GM23338 (cell line): ENCODE results near the gene PRDM10. TPM values are rescaled to one million over a fixed set of nuclear protein-coding genes. Genes with fewer than 3 reads are reported as not detected.

Source experiments
- ATAC-seq: fragments of 200-7000 bp; cut with Tn5 transposase; 3 replicates; pipeline ENCODE4 v1.9.1; 2020
- DNase-seq: peaks from one replicate; pipeline ENCODE4 v3.0.0-alpha.2; 2015; ENCODE audit warnings: low spot score
- H2AFZ ChIP-seq: fragments of 200-600 bp; sonication (generic); 2 replicates; pipeline ENCODE4 v1.8.0; 2016; ENCODE audit warnings: antibody characterized with exemption, mild to moderate bottlenecking, moderate library complexity
- H3F3A ChIP-seq: fragments of 200-600 bp; sonication (generic); replicated peaks from 2 replicates; pipeline ENCODE4 v1.8.0; 2017; ENCODE audit warnings: antibody characterized with exemption, mixed run types, low read depth
- H3K27ac ChIP-seq: fragments of 200-600 bp; sonication (generic); 2 replicates; pipeline ENCODE4 v1.6.1; 2016; ENCODE audit warnings: low read depth
- H3K27me3 ChIP-seq: fragments of 200-600 bp; sonication (generic); 2 replicates; pipeline ENCODE4 v1.8.0; 2016; ENCODE audit warnings: mild to moderate bottlenecking, mixed run types, moderate library complexity; ENCODE audit not compliant: insufficient read depth
- H3K36me3 ChIP-seq: fragments of 200-600 bp; sonication (generic); 2 replicates; pipeline ENCODE4 v1.8.0; 2016; ENCODE audit warnings: mild to moderate bottlenecking; ENCODE audit not compliant: insufficient read depth
- H3K4me1 ChIP-seq: fragments of 200-600 bp; sonication (generic); 2 replicates; pipeline ENCODE4 v1.8.0; 2016; ENCODE audit warnings: mild to moderate bottlenecking, moderate library complexity; ENCODE audit not compliant: insufficient read depth
- H3K4me2 ChIP-seq: fragments of 200-600 bp; sonication (generic); 2 replicates; pipeline ENCODE4 v1.7.1; 2017; ENCODE audit warnings: mixed run types
- H3K4me3 ChIP-seq: fragments of 200-600 bp; sonication (generic); 2 replicates; pipeline ENCODE4 v1.6.1; 2016; ENCODE audit warnings: mixed run types
- H3K79me2 ChIP-seq: fragments of 200-600 bp; sonication (generic); replicated peaks from 2 replicates; pipeline ENCODE4 v1.8.0; 2017; ENCODE audit warnings: mild to moderate bottlenecking; ENCODE audit not compliant: insufficient read depth
- H3K9me2 ChIP-seq: fragments of 200-600 bp; sonication (generic); 2 replicates; pipeline ENCODE4 v1.8.0; 2017; ENCODE audit not compliant: insufficient read depth
- H4K20me1 ChIP-seq: fragments of 200-600 bp; sonication (generic); replicated peaks from 2 replicates; pipeline ENCODE4 v1.8.0; 2017; ENCODE audit warnings: mild to moderate bottlenecking; ENCODE audit not compliant: insufficient read depth
- H3K27ac Mint-ChIP-seq: 2 replicates; pipeline ENCODE4 v1.8.0; 2020; ENCODE audit warnings: inconsistent platforms, mild to moderate bottlenecking, moderate library complexity, mixed read lengths
- H3K27me3 Mint-ChIP-seq: 3 replicates; pipeline ENCODE4 v1.8.0; 2022; ENCODE audit warnings: low read depth, mild to moderate bottlenecking, moderate library complexity, mixed read lengths, inconsistent platforms; ENCODE audit not compliant: insufficient read depth, poor library complexity
- H3K36me3 Mint-ChIP-seq: 3 replicates; pipeline ENCODE4 v1.8.0; 2021; ENCODE audit warnings: low read depth, mild to moderate bottlenecking, inconsistent platforms, moderate library complexity, mixed read lengths
- H3K4me1 Mint-ChIP-seq: 3 replicates; pipeline ENCODE4 v1.8.0; 2020; ENCODE audit warnings: mild to moderate bottlenecking, inconsistent platforms, mixed read lengths
- H3K4me3 Mint-ChIP-seq: 3 replicates; pipeline ENCODE4 v1.8.0; 2021; ENCODE audit warnings: moderate library complexity, mild to moderate bottlenecking, inconsistent platforms, mixed read lengths
- H3K9me3 Mint-ChIP-seq: 3 replicates; pipeline ENCODE4 v1.8.0; 2020; ENCODE audit warnings: moderate library complexity, mild to moderate bottlenecking, inconsistent platforms, mixed read lengths
- CREB1 ChIP-seq: fragments of 250-450 bp; sonication (Bioruptor Pico); IDR thresholded peaks from 2 replicates; pipeline ENCODE4 v1.5.0; 2020; ENCODE audit warnings: low read depth, mild to moderate bottlenecking, moderate library complexity
- EZH2phosphoT487 ChIP-seq: fragments of 200-600 bp; sonication (generic); IDR thresholded peaks from one replicate; pipeline ENCODE4 v1.8.1; 2018; ENCODE audit warnings: antibody characterized with exemption; ENCODE audit not compliant: unreplicated experiment
- JUNB ChIP-seq: IDR thresholded peaks from one replicate; pipeline ENCODE4 v1.6.1; 2016; ENCODE audit warnings: antibody characterized with exemption; ENCODE audit not compliant: unreplicated experiment
- NANOG ChIP-seq: IDR thresholded peaks from 2 replicates; pipeline ENCODE4 v1.6.1; 2016; ENCODE audit warnings: antibody characterized with exemption, borderline replicate concordance
- POLR2AphosphoS5 ChIP-seq: IDR thresholded peaks from 2 replicates; pipeline ENCODE4 v1.6.1; 2016; ENCODE audit warnings: antibody characterized with exemption, low read depth
- ZNF114 ChIP-seq: fragments of 250-450 bp; sonication (Bioruptor Pico); IDR thresholded peaks from 2 replicates; pipeline ENCODE4 v1.5.0; 2020; ENCODE audit warnings: mild to moderate bottlenecking, moderate library complexity
- ZNF331 ChIP-seq: fragments of 250-450 bp; sonication (Bioruptor Pico); IDR thresholded peaks from 2 replicates; pipeline ENCODE4 v1.5.0; 2020; ENCODE audit warnings: low read depth, mild to moderate bottlenecking, moderate library complexity
- polyA plus RNA-seq: library from polyadenylated mRNA; unstranded; fragments of >200 nt; fragmentation: Nextera tagmentation; extraction: Ambion mirVana; gene quantifications from 2 replicates; pipeline ENCODE4 v1.2.1, GENCODE V29; 2016
- total RNA-seq: library from RNA; depleted of rRNA; stranded (reverse); fragments of >200 nt; shearing (Covaris generic); gene quantifications from 2 replicates; pipeline ENCODE4 v1.2.3, GENCODE V29; 2014
- TF ChIP-seq, protein P1 (sequence below): fragments of 250-450 bp; sonication (Bioruptor Pico); IDR thresholded peaks from 2 replicates; pipeline ENCODE4 v1.5.0; 2020; ENCODE audit warnings: mild to moderate bottlenecking, moderate library complexity
- TF ChIP-seq, protein P2 (sequence below), 2 experiments: fragments of 200-600 bp in 1 of 2; sonication (generic) in 1 of 2; conservative IDR thresholded peaks; 2 replicates each; pipeline versions ENCODE4 v1.5.1 to v1.6.1; 2016 to 2017; ENCODE audit warnings: antibody characterized with exemption in 2 of 2, low read depth in 2 of 2, mild to moderate bottlenecking in 2 of 2, moderate library complexity in 1 of 2
- TF ChIP-seq, protein P3 (sequence below): IDR thresholded peaks from 2 replicates; pipeline ENCODE4 v1.6.1; 2016; ENCODE audit warnings: antibody characterized with exemption

PRDM10 gene
- total and polyA plus RNA-seq, 2 experiments from 2014 or later: 5.2 to 14.9 TPM

DNA sequence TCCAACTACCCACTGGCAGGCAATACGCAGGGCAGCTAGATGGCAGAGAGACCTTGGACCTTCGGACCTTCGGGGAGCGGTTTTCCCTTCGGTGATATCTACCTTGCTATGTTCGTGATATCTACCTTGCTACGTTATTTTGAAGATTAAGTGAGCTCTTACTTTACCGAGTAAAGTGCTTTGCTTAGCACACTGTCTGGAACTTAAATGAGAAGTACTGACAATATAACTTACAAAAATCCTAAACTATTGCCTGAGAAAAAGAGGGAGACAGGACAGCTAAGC, 1.0 kb upstream of the PRDM10 start (continued):
- TF ChIP-seq, protein P1, sequence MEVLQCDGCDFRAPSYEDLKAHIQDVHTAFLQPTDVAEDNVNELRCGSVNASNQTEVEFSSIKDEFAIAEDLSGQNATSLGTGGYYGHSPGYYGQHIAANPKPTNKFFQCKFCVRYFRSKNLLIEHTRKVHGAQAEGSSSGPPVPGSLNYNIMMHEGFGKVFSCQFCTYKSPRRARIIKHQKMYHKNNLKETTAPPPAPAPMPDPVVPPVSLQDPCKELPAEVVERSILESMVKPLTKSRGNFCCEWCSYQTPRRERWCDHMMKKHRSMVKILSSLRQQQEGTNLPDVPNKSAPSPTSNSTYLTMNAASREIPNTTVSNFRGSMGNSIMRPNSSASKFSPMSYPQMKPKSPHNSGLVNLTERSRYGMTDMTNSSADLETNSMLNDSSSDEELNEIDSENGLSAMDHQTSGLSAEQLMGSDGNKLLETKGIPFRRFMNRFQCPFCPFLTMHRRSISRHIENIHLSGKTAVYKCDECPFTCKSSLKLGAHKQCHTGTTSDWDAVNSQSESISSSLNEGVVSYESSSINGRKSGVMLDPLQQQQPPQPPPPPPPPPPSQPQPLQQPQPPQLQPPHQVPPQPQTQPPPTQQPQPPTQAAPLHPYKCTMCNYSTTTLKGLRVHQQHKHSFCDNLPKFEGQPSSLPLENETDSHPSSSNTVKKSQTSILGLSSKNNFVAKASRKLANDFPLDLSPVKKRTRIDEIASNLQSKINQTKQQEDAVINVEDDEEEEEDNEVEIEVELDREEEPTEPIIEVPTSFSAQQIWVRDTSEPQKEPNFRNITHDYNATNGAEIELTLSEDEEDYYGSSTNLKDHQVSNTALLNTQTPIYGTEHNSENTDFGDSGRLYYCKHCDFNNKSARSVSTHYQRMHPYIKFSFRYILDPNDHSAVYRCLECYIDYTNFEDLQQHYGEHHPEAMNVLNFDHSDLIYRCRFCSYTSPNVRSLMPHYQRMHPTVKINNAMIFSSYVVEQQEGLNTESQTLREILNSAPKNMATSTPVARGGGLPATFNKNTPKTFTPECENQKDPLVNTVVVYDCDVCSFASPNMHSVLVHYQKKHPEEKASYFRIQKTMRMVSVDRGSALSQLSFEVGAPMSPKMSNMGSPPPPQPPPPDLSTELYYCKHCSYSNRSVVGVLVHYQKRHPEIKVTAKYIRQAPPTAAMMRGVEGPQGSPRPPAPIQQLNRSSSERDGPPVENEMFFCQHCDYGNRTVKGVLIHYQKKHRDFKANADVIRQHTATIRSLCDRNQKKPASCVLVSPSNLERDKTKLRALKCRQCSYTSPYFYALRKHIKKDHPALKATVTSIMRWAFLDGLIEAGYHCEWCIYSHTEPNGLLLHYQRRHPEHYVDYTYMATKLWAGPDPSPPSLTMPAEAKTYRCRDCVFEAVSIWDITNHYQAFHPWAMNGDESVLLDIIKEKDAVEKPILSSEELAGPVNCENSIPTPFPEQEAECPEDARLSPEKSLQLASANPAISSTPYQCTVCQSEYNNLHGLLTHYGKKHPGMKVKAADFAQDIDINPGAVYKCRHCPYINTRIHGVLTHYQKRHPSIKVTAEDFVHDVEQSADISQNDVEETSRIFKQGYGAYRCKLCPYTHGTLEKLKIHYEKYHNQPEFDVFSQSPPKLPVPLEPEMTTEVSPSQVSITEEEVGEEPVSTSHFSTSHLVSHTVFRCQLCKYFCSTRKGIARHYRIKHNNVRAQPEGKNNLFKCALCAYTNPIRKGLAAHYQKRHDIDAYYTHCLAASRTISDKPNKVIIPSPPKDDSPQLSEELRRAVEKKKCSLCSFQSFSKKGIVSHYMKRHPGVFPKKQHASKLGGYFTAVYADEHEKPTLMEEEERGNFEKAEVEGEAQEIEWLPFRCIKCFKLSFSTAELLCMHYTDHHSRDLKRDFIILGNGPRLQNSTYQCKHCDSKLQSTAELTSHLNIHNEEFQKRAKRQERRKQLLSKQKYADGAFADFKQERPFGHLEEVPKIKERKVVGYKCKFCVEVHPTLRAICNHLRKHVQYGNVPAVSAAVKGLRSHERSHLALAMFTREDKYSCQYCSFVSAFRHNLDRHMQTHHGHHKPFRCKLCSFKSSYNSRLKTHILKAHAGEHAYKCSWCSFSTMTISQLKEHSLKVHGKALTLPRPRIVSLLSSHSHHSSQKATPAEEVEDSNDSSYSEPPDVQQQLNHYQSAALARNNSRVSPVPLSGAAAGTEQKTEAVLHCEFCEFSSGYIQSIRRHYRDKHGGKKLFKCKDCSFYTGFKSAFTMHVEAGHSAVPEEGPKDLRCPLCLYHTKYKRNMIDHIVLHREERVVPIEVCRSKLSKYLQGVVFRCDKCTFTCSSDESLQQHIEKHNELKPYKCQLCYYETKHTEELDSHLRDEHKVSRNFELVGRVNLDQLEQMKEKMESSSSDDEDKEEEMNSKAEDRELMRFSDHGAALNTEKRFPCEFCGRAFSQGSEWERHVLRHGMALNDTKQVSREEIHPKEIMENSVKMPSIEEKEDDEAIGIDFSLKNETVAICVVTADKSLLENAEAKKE: no peak
- TF ChIP-seq, protein P2, sequence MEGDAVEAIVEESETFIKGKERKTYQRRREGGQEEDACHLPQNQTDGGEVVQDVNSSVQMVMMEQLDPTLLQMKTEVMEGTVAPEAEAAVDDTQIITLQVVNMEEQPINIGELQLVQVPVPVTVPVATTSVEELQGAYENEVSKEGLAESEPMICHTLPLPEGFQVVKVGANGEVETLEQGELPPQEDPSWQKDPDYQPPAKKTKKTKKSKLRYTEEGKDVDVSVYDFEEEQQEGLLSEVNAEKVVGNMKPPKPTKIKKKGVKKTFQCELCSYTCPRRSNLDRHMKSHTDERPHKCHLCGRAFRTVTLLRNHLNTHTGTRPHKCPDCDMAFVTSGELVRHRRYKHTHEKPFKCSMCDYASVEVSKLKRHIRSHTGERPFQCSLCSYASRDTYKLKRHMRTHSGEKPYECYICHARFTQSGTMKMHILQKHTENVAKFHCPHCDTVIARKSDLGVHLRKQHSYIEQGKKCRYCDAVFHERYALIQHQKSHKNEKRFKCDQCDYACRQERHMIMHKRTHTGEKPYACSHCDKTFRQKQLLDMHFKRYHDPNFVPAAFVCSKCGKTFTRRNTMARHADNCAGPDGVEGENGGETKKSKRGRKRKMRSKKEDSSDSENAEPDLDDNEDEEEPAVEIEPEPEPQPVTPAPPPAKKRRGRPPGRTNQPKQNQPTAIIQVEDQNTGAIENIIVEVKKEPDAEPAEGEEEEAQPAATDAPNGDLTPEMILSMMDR (conservative IDR thresholded peaks at IDR 0.05; ENCODE audit: low read depth in 2 of 2): no peak
- TF ChIP-seq ZNF114 (CRISPR knock-in tag) (no peak), EZH2phosphoT487 (no peak)

DNA sequence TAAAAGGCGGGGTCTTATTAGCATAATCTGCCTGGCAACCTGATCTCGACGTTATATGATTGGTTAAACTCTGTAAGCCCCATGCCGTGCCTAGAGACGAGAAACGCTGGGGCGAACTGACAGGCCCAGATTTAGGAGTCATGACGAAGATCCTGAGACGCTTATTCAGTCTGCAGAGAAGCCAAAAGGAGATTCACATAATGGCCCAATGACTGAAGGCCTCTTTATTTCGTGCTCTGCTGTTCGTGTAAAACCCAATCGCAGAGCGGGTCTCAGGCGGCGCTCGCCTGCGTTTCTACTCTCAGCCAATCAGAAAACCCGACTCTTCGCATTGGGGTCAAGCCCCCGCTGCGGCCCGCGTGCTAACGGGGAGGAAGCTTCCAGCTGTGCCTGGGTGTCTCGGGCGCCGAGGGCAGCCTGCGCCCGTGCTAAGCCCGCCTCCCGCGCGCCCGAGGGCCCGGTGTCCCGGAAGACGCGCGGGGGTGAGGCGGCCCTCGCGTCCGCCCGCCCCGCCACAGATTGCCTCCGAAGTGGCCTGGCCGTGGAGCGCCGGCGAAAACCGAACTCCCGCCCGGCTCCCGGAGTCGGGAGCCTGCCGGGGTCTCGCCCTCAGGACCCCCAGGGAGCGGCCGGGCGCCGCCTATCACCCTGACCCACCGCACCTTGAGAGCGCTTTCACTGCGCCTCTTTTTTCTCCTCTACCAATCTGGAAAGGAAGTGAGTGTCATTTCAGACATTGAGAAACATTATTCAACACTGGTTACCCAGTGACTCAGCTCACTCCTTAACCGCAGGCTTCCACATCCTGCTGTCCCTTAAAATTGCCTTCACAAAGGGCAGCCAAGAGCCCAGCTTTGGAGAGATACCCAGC, 446 bp upstream of the PRDM10 start:
- H2AFZ ChIP-seq: peak overlapping the region; percentile 80
- H3K27me3 ChIP-seq: no peaks in the 10 kb centered on the region
- Mint-ChIP-seq H3K27me3 (peaks cover 18% of the 10 kb centered on the region), H3K4me3 (peak overlapping the region; percentile 92), H3K36me3 (peaks cover 3% of the 10 kb centered on the region; the same call in 1 of the 3 replicates), H3K9me3 (no peaks in the 10 kb centered on the region; the same call in 2 of the 3 replicates), H3K4me1 (peaks cover 21% of the 10 kb centered on the region), H3K27ac (peak overlapping the region; percentile 100)
- H3K79me2 ChIP-seq: peaks cover 34% of the 10 kb centered on the region
- H3K4me3 ChIP-seq: peak overlapping the region; percentile 82
- H3K9me2 ChIP-seq: no peaks in the 10 kb centered on the region
- peaks cover 6% of the 10 kb centered on the region; the same call in 1 of the 2 replicates for H3K4me1 ChIP-seq
- peak; percentile 98 for DNase-seq
- peak; percentile 74 for ATAC-seq
- H3K36me3 ChIP-seq: no peaks in the 10 kb centered on the region
- H4K20me1 ChIP-seq: peaks cover 2% of the 10 kb centered on the region; the same call in 1 of the 2 replicates
- peaks cover 6% of the 10 kb centered on the region; the same call in 1 of the 2 replicates for H3F3A ChIP-seq
- peak overlapping the region; percentile 98 for H3K27ac ChIP-seq
- peak overlapping the region; percentile 90 for H3K4me2 ChIP-seq
- TF ChIP-seq CREB1 (CRISPR knock-in tag): peak; percentile 70
- peak; percentile 66 for TF ChIP-seq POLR2AphosphoS5
- TF ChIP-seq ZNF331: no peak
- TF ChIP-seq, protein P3, sequence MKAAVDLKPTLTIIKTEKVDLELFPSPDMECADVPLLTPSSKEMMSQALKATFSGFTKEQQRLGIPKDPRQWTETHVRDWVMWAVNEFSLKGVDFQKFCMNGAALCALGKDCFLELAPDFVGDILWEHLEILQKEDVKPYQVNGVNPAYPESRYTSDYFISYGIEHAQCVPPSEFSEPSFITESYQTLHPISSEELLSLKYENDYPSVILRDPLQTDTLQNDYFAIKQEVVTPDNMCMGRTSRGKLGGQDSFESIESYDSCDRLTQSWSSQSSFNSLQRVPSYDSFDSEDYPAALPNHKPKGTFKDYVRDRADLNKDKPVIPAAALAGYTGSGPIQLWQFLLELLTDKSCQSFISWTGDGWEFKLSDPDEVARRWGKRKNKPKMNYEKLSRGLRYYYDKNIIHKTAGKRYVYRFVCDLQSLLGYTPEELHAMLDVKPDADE: no peak; the same call in 1 of the 2 replicates
- no peak for TF ChIP-seq NANOG
- TF ChIP-seq, protein P2 (conservative IDR thresholded peaks at IDR 0.05; ENCODE audit: low read depth in 2 of 2): no peak
- TF ChIP-seq EZH2phosphoT487: no peak
- no peak for TF ChIP-seq JUNB
- no peak for TF ChIP-seq ZNF114 (CRISPR knock-in tag)
